K562 (cell line): ENCODE measurements around the gene EIF5. TPM values are rescaled to one million over a fixed set of nuclear protein-coding genes. Genes with fewer than 3 reads are reported as not detected.

Experiments used
- HSF4 ChIP-seq: fragments of 250-450 bp; sonication (Bioruptor Pico); IDR thresholded peaks from 2 replicates; pipeline ENCODE4 v2.1.2; 2022; ENCODE audit warnings: mild to moderate bottlenecking, moderate library complexity, borderline replicate concordance
- KLF13 ChIP-seq: fragments of 450-650 bp; IDR thresholded peaks from 2 replicates; pipeline ENCODE4 v1.6.1; 2016; ENCODE audit warnings: missing genetic modification characterization, low read depth, mild to moderate bottlenecking, missing compliant biosample characterization, moderate library complexity, borderline replicate concordance
- MYBL2 ChIP-seq, 2 experiments: fragments of 450-650 bp in 1 of 2; sonication (generic) in 1 of 2; formaldehyde crosslinking in 1 of 2; IDR thresholded peaks; 2 replicates each; pipeline versions ENCODE4 v1.6.1 to v1.8.1; 2017 to 2022; ENCODE audit warnings: borderline replicate concordance in 1 of 2, inconsistent platforms in 1 of 2, low read depth in 1 of 2, mild to moderate bottlenecking in 1 of 2, missing genetic modification reagents in 1 of 2, moderate library complexity in 1 of 2
- NCOA1 ChIP-seq: fragments of 450-650 bp; IDR thresholded peaks from 2 replicates; pipeline ENCODE4 v1.6.1; 2016; ENCODE audit warnings: low read depth
- NELFE ChIP-seq: IDR thresholded peaks from 2 replicates; pipeline ENCODE4 v1.6.1; 2011; ENCODE audit warnings: mild to moderate bottlenecking; ENCODE audit not compliant: insufficient read depth, insufficient read length
- PHF20 ChIP-seq: fragments of 450-650 bp; IDR thresholded peaks from 2 replicates; pipeline ENCODE4 v1.6.1; 2018; ENCODE audit not compliant: partially characterized antibody
- TFAP4 ChIP-seq: sonication (generic); formaldehyde crosslinking; IDR thresholded peaks from 2 replicates; pipeline ENCODE4 v1.8.0; 2022; ENCODE audit warnings: missing genetic modification reagents, mild to moderate bottlenecking, moderate library complexity, borderline replicate concordance
- ZBTB8A ChIP-seq: fragments of 450-650 bp; IDR thresholded peaks from 2 replicates; pipeline ENCODE4 v1.6.1; 2018; ENCODE audit warnings: mild to moderate bottlenecking, moderate library complexity; ENCODE audit not compliant: partially characterized antibody
- ZNF282 ChIP-seq: sonication (generic); formaldehyde crosslinking; IDR thresholded peaks from 2 replicates; pipeline ENCODE4 v1.8.1; 2023; ENCODE audit warnings: missing genetic modification reagents
- ZNF318 ChIP-seq, 2 experiments: fragments of 450-650 bp; IDR thresholded peaks; 2 replicates each; pipeline ENCODE4 v1.6.1; 2016; ENCODE audit warnings: mild to moderate bottlenecking in 2 of 2, borderline replicate concordance in 1 of 2, low read depth in 1 of 2, moderate library complexity in 1 of 2
- ZNF431 ChIP-seq: sonication (generic); formaldehyde crosslinking; IDR thresholded peaks from 2 replicates; pipeline ENCODE4 v1.8.0; 2022; ENCODE audit warnings: mild to moderate bottlenecking, missing genetic modification reagents
- ZNF699 ChIP-seq: fragments of 250-450 bp; sonication (Bioruptor Pico); IDR thresholded peaks from 2 replicates; pipeline ENCODE4 v1.8.0; 2021; ENCODE audit warnings: mild to moderate bottlenecking, moderate library complexity; ENCODE audit not compliant: insufficient replicate concordance
- polyA plus RNA-seq, 8 experiments: library from polyadenylated mRNA; depleted of rRNA in 4 of 8; stranded (reverse) in 5 of 8; unstranded in 3 of 8; fragments of >200 nt; fragmentation: Nextera tagmentation in 2 of 8; fragmentation: Illumina TruSeq in 1 of 8; extraction: Ambion mirVana in 2 of 8; extraction: Trizol in 1 of 8; gene quantifications; 2 replicates each; pipeline versions ENCODE4 v1.2.1 to v1.2.3, GENCODE V29; 2011 to 2014; ENCODE audit warnings: inconsistent platforms in 1 of 8, missing spikeins in 1 of 8
- total RNA-seq, 7 experiments: library from RNA; depleted of rRNA in 6 of 7; stranded (reverse); fragments of >200 nt in 6 of 7; fragmentation: Illumina TruSeq in 2 of 7; extraction: Trizol in 2 of 7; gene quantifications; 2 replicates each; pipeline versions ENCODE4 v1.2.1 to v1.2.3, GENCODE V29; 2011 to 2021; ENCODE audit warnings: low replicate concordance in 1 of 7
- TF ChIP-seq, protein P1 (sequence below): sonication (generic); formaldehyde crosslinking; IDR thresholded peaks from 2 replicates; pipeline ENCODE4 v1.9.0; 2022; ENCODE audit warnings: mild to moderate bottlenecking, missing genetic modification reagents
- TF ChIP-seq, protein P2 (sequence below): fragments of 450-650 bp; IDR thresholded peaks from 2 replicates; pipeline ENCODE4 v1.6.1; 2016; ENCODE audit warnings: antibody characterized with exemption

Gene EIF5
- total and polyA plus RNA-seq, 9 of the 15 experiments (the other 6 are each of a cell fraction or from before 2014, with no cell fraction given) = 92.7 to 442 (median 190) TPM

GRCh38 chr14:103329401-103330347 lies 4.4 kb upstream of the EIF5 start (continued):
- TF ChIP-seq KLF13 (tag) = no peak
- TF ChIP-seq, protein P1, sequence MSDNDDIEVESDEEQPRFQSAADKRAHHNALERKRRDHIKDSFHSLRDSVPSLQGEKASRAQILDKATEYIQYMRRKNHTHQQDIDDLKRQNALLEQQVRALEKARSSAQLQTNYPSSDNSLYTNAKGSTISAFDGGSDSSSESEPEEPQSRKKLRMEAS (CRISPR knock-in tag) = no peak
- 0 out of 2 replicates have a peak, but pooled peaks have one; percentile 20 for TF ChIP-seq TFAP4 (CRISPR knock-in tag)
- TF ChIP-seq ZNF282 = no peak
- no peak for TF ChIP-seq ZNF699 (CRISPR knock-in tag)
- TF ChIP-seq PHF20 = no peak
- TF ChIP-seq HSF4 (CRISPR knock-in tag) = no peak
- TF ChIP-seq ZNF318 (IDR thresholded peaks at IDR 0.05; ENCODE audit: borderline replicate concordance in 1 of 2, low read depth in 1 of 2) = no peak
- no peak for TF ChIP-seq NCOA1
- TF ChIP-seq ZBTB8A = no peak
- no peak for TF ChIP-seq NELFE
- TF ChIP-seq, protein P2, sequence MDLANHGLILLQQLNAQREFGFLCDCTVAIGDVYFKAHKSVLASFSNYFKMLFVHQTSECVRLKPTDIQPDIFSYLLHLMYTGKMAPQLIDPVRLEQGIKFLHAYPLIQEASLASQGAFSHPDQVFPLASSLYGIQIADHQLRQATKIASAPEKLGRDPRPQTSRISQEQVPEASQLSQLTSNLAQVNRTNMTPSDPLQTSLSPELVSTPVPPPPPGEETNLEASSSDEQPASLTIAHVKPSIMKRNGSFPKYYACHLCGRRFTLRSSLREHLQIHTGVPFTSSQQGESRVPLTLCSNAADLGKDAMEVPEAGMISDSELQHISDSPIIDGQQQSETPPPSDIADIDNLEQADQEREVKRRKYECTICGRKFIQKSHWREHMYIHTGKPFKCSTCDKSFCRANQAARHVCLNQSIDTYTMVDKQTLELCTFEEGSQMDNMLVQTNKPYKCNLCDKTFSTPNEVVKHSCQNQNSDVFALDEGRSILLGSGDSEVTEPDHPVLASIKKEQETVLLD = no peak
- TF ChIP-seq ZNF431 = no peak
- no peak for TF ChIP-seq MYBL2 (IDR thresholded peaks at IDR 0.05; ENCODE audit: low read depth)
- TF ChIP-seq MYBL2 (CRISPR knock-in tag; IDR thresholded peaks at IDR 0.05; ENCODE audit: borderline replicate concordance) = no peak
